Transverse colon (tissue), 4 donors: ENCODE data around the gene PDE9A.

Experiments
- CTCF ChIP-seq, 5 experiments: fragments of 200-600 bp in 3 of 5; fragments of 450-650 bp in 2 of 5; sonication (generic) in 3 of 5; IDR thresholded peaks; 1 replicate in 2 of 5; 2 replicates in 3 of 5; pipeline ENCODE4 v1.5.1; 2016 to 2017; ENCODE audit warnings: antibody characterized with exemption in 5 of 5, inconsistent platforms in 3 of 5, mild to moderate bottlenecking in 2 of 5, moderate library complexity in 1 of 5
- POLR2A ChIP-seq: fragments of 450-650 bp; IDR thresholded peaks from one replicate; pipeline ENCODE4 v1.6.1; 2016; ENCODE audit warnings: antibody characterized with exemption, mild to moderate bottlenecking, moderate library complexity
- POLR2AphosphoS5 ChIP-seq, 3 donors: sonication (generic); formaldehyde crosslinking; IDR thresholded peaks; one replicate each; pipeline ENCODE4 v1.6.1; 2016; ENCODE audit warnings: antibody characterized with exemption in 3 of 3

GRCh38 chr21:42701706-42702456 is 48.5 kb downstream of the PDE9A start:
- TF ChIP-seq CTCF (IDR thresholded peaks at IDR 0.05) (no peak), POLR2A (no peak), POLR2AphosphoS5 (IDR thresholded peaks at IDR 0.05) (no peak)
